Spleen (tissue), 7 donors: ENCODE measurements around the gene FIZ1.

Experiments
- CTCF ChIP-seq, 11 experiments: fragments of 200-600 bp in 7 of 11; fragments of 450-650 bp in 4 of 11; sonication (generic) in 4 of 11; IDR thresholded peaks in 8 of 11; conservative IDR thresholded peaks in 3 of 11; 1 replicate in 7 of 11; 2 replicates in 4 of 11; pipeline versions ENCODE4 v1.4.0 to v1.8.0; 2016 to 2021; ENCODE audit warnings: antibody characterized with exemption in 11 of 11, inconsistent platforms in 4 of 11, mild to moderate bottlenecking in 1 of 11
- POLR2A ChIP-seq, 3 donors: fragments of 450-650 bp; IDR thresholded peaks; one replicate each; pipeline ENCODE4 v1.5.1; 2017; ENCODE audit warnings: antibody characterized with exemption in 3 of 3, mild to moderate bottlenecking in 1 of 3
- POLR2AphosphoS5 ChIP-seq, 3 donors: sonication (generic); formaldehyde crosslinking; IDR thresholded peaks; one replicate each; pipeline ENCODE4 v1.5.1; 2017; ENCODE audit warnings: antibody characterized with exemption in 3 of 3
- donor health status: DM: no; HTN: no; CAD: no; lungs with moderate emphysema.
- donor health status: DM: no; HTN: no; CAD: no.
- donor health status: DM: no; HTN: no; CAD: no.

GRCh38 chr19:55632463-55632834 lies 33.1 kb upstream of the FIZ1 start:
- TF ChIP-seq POLR2A (IDR thresholded peaks at IDR 0.05) (no peak), CTCF (IDR thresholded peaks at IDR 0.05 in 8 of 11, conservative IDR thresholded peaks at IDR 0.05 in 3 of 11) (peak; percentile 71 to 95 (median 87)), POLR2AphosphoS5 (IDR thresholded peaks at IDR 0.05) (no peak)
